DOHH2 (cell line): ENCODE measurements around the gene PRKD2.

Source experiments
- H3F3A ChIP-seq: fragments of 200-600 bp; sonication (generic), shearing (Covaris generic); 2 replicates; pipeline ENCODE4 v1.6.0; 2016; ENCODE audit warnings: antibody characterized with exemption, mild to moderate bottlenecking; ENCODE audit not compliant: control insufficient read depth, insufficient read depth
- H3K27ac ChIP-seq: fragments of 200-600 bp; sonication (generic); 2 replicates; pipeline ENCODE4 v1.5.1; 2014; ENCODE audit warnings: low read depth, mild to moderate bottlenecking, low read length, moderate library complexity
- H3K27me3 ChIP-seq: fragments of 200-600 bp; sonication (generic); 2 replicates; pipeline ENCODE4 v1.6.1; 2014; ENCODE audit warnings: mild to moderate bottlenecking, low read length, mixed read lengths; ENCODE audit not compliant: control insufficient read depth
- H3K36me3 ChIP-seq: fragments of 200-600 bp; sonication (generic); 2 replicates; pipeline ENCODE4 v1.6.1; 2014; ENCODE audit warnings: mild to moderate bottlenecking, low read length, moderate library complexity, mixed read lengths; ENCODE audit not compliant: control insufficient read depth
- H3K4me1 ChIP-seq: fragments of 200-600 bp; sonication (generic); 2 replicates; pipeline ENCODE4 v1.6.1; 2014; ENCODE audit warnings: mild to moderate bottlenecking, low read length, mixed read lengths; ENCODE audit not compliant: control insufficient read depth
- H3K4me2 ChIP-seq: fragments of 200-600 bp; sonication (generic); 2 replicates; pipeline ENCODE4 v1.6.0; 2014; ENCODE audit warnings: mild to moderate bottlenecking, low read length, moderate library complexity
- H3K4me3 ChIP-seq: fragments of 200-600 bp; sonication (generic); 2 replicates; pipeline ENCODE4 v1.5.1; 2014; ENCODE audit warnings: mild to moderate bottlenecking, low read length, mixed read lengths
- H3K79me2 ChIP-seq: fragments of 200-600 bp; sonication (generic); 2 replicates; pipeline ENCODE4 v1.6.1; 2014; ENCODE audit warnings: mild to moderate bottlenecking, low read length, mixed read lengths; ENCODE audit not compliant: control insufficient read depth
- H3K9me2 ChIP-seq: fragments of 200-600 bp; sonication (generic); replicated peaks from 2 replicates; pipeline ENCODE4 v1.6.1; 2014; ENCODE audit warnings: mild to moderate bottlenecking, low read length, mixed read lengths; ENCODE audit not compliant: control insufficient read depth
- H3K9me3 ChIP-seq: fragments of 200-600 bp; sonication (generic); 2 replicates; pipeline ENCODE4 v1.6.1; 2014; ENCODE audit warnings: antibody characterized with exemption, low read length, mixed read lengths; ENCODE audit not compliant: control insufficient read depth, insufficient read depth
- H4K20me1 ChIP-seq: fragments of 200-600 bp; sonication (generic); 2 replicates; pipeline ENCODE4 v1.6.0; 2014; ENCODE audit warnings: low read depth, mild to moderate bottlenecking, antibody characterized with exemption, low read length, moderate library complexity; ENCODE audit not compliant: control insufficient read depth, insufficient read depth
- CTCF ChIP-seq: fragments of 200-600 bp; sonication (generic); IDR thresholded peaks from one replicate; pipeline ENCODE4 v1.5.1; 2014; ENCODE audit warnings: antibody characterized with exemption, mild to moderate bottlenecking, low read depth, low read length; ENCODE audit not compliant: poor library complexity, severe bottlenecking
- EZH2phosphoT487 ChIP-seq: fragments of 200-600 bp; sonication (generic); IDR thresholded peaks from 2 replicates; pipeline ENCODE4 v1.6.1; 2017; ENCODE audit warnings: borderline replicate concordance, mild to moderate bottlenecking, antibody characterized with exemption, low read length, moderate library complexity, mixed read lengths

The PRKD2 gene

DNA sequence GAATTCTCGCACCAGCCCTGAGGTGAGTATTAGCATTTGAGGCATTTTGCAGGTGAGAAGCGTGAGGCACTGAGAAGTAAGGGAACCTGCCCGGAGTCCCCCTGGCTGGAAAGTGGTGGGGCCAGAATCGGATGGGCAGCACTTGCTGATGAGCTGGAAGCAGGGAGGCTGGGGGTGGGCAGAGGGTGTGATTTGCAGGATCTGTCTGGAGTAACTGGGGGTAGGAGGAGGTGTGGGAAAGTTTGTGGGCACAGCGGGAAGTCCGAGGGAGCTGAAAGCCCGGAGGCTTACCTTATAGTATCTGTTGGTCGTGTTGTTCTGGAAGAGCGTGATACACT is 20.1 kb downstream of the PRKD2 start:
- Histone ChIP-seq H3K4me3 (no peak overlapping the region), H3K79me2 (no peaks in the 10 kb centered on the region), H3F3A (no peaks in the 10 kb centered on the region), H3K36me3 (peaks cover 87% of the 10 kb centered on the region), H3K9me3 (no peaks in the 10 kb centered on the region), H4K20me1 (no peaks in the 10 kb centered on the region), H3K4me2 (no peak overlapping the region), H3K4me1 (no peaks in the 10 kb centered on the region), H3K27ac (no peak overlapping the region), H3K27me3 (no peaks in the 10 kb centered on the region), H3K9me2 (no peaks in the 10 kb centered on the region)
- no peak for TF ChIP-seq CTCF
- TF ChIP-seq EZH2phosphoT487, result no peak

DNA sequence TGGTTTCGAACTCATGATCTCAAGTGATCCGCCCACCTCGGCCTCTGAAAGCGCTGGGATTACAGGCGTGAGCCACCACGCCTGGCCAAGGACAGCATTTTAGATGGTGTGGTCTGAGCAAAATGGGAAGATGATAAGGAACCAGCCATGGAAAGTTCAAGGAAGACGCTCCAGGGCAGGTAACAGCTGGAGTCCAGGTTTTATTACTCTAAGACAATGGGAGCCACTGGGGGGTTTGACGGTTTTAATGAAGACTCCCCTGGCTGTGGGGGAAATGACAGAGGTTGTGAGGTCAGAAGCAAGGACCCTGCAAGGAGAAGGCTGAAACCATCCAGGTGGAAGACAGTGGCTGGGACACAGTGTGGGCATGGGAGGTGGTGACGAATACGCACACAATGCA is 20.9 kb downstream of the PRKD2 start:
- no peak overlapping the region for H3K4me3 ChIP-seq
- H3F3A ChIP-seq, result no peaks in the 10 kb centered on the region
- no peak overlapping the region for H3K27ac ChIP-seq
- H3K9me3 ChIP-seq, result no peaks in the 10 kb centered on the region
- no peaks in the 10 kb centered on the region for H3K27me3 ChIP-seq
- H3K9me2 ChIP-seq, result no peaks in the 10 kb centered on the region
- no peak for TF ChIP-seq EZH2phosphoT487
- no peak for TF ChIP-seq CTCF
- no peaks in the 10 kb centered on the region for H3K4me1 ChIP-seq
- no peak overlapping the region for H3K4me2 ChIP-seq
- peaks cover 87% of the 10 kb centered on the region for H3K36me3 ChIP-seq
- no peaks in the 10 kb centered on the region for H4K20me1 ChIP-seq
- no peaks in the 10 kb centered on the region for H3K79me2 ChIP-seq

GRCh38 chr19:46693760-46694159 is 23.2 kb downstream of the PRKD2 start:
- H3K9me2 ChIP-seq, result no peaks in the 10 kb centered on the region
- H3K27me3 ChIP-seq, result no peaks in the 10 kb centered on the region
- no peak overlapping the region for H3K4me2 ChIP-seq
- H3K27ac ChIP-seq, result no peak overlapping the region
- no peaks in the 10 kb centered on the region for H3K79me2 ChIP-seq
- no peaks in the 10 kb centered on the region for H3K9me3 ChIP-seq
- H3K4me3 ChIP-seq, result no peak overlapping the region
- no peaks in the 10 kb centered on the region for H3F3A ChIP-seq
- no peaks in the 10 kb centered on the region for H4K20me1 ChIP-seq
- H3K36me3 ChIP-seq, result peaks cover 87% of the 10 kb centered on the region
- TF ChIP-seq EZH2phosphoT487 (no peak), CTCF (no peak)
- no peaks in the 10 kb centered on the region for H3K4me1 ChIP-seq
